NOMO-1 treated with dmso at 0.1 percent for 144 hours (cell line): ENCODE measurements around the gene VWA5B1.

Source experiments
- DNase-seq: peaks from one replicate; lab custom pipeline; 2025; ENCODE audit not compliant: unreplicated experiment; lab: John Stamatoyannopoulos, UW

The VWA5B1 gene

GRCh38 chr1:20320704-20321103 is 30.0 kb downstream of the VWA5B1 start:
- DNase-seq = no peak

GRCh38 chr1:20321573-20321972 is 30.9 kb downstream of the VWA5B1 start:
- no peak for DNase-seq

DNA sequence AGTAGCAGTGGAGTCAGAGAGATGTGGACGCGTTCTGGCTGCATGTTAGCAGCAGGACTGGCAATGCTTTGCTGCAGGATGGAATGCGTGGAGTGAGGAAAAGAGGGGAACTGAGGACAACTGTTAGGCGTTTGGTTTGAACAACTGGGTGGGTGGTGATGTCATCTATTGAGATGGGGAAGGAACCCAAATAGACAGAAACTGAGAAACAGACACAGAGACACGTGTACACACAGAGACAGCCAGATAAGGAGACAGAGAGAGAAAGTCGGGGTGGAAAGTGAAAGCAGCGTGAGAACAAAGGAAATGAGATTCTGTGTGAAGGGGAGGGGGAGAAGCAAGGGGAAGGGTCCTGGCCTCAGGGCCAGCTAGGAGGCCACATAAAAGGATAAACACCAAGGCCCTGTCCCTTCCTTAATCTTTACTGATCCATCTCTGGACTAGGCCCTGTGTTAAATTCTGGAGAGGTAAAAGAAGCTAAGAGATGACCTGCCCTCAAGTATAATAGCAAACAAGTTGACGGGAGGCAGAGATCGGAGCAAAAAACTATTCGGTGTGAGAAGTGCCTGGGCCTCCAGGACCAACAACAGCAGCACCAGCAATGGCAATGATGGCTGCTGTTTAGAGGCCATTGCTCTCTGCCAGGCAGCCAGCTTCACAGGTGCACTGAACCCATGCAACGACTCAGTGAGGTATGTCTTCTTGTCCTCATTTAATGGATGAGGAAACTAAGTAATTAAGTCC is 31.6 kb downstream of the VWA5B1 start:
- DNase-seq = no peak

GRCh38 chr1:20322825-20323612 is 32.3 kb downstream of the VWA5B1 start:
- no peak for DNase-seq

DNA sequence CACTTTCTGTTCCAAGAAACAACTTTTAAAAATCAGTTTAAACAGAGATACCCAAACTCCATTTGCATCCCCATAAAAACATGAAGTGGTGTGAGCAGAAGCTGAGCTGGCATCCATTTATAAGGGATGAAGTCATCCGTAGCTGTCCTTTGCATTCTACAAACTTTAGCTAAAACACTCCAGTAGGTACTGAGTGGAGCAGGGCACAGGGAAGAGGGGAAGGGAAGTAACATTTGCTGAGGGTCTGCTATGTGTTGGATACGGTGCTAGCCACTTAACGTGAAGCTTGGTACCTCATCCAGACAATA is 32.9 kb downstream of the VWA5B1 start:
- DNase-seq = no peak

DNA sequence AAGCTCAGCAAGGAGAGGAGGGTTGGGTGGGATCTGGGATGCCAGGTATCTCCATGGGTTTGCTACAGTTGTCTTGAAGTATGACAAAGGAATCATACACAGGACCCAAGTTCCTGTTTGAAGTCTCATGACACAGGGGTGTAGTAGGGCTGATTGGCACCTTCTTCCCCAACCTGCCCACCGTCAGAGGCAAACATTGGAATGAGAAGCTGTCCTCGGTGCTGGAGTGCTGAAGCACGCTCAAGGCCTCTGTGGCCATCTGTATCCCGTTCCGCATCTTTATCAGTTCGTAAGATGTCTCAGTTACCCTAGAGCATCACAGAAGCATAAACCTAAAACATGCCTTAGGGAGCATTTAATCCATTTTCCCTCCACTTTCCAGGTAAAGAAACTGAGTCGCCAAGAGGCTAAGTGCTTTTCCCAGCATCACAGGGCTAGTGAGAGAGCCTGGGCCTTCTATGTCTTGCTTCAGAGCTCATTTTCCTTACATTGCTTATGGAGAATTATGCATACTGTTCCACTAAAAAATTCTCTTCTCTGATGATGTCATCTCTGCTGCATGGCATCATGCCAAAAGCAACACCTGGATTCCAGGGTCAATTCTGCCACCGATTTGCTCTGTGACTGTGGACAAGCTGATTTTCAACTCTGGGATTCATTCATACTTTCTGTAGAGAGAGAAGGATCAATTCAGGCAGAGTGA is 34.2 kb downstream of the VWA5B1 start:
- no peak for DNase-seq

GRCh38 chr1:20325407-20325843 is 34.8 kb downstream of the VWA5B1 start:
- no peak for DNase-seq

GRCh38 chr1:20325844-20326420 is 35.3 kb downstream of the VWA5B1 start:
- DNase-seq = no peak

DNA sequence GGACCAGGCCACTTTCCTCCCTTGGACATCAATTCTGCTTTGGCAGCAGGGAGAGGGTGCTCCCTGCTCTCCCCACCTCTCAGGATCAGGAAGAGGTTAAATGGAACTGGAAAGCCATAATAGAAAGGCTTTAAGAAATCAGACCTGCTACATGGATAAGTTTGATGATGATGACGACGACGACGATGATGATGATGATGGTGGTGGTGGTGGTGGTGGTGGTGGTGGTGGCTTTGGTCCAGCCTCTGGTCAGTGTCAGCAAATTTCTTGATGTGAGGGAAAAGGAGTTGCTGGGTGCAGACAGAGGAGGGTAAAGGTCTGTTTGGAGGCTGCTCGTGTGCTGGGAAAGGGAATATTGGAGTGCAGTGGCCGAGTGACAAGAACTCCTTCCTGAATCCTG is 36.8 kb downstream of the VWA5B1 start:
- no peak for DNase-seq

GRCh38 chr1:20328201-20328600 is 37.5 kb downstream of the VWA5B1 start:
- no peak for DNase-seq

GRCh38 chr1:20329793-20330542 is 39.3 kb downstream of the VWA5B1 start:
- no peak for DNase-seq

DNA sequence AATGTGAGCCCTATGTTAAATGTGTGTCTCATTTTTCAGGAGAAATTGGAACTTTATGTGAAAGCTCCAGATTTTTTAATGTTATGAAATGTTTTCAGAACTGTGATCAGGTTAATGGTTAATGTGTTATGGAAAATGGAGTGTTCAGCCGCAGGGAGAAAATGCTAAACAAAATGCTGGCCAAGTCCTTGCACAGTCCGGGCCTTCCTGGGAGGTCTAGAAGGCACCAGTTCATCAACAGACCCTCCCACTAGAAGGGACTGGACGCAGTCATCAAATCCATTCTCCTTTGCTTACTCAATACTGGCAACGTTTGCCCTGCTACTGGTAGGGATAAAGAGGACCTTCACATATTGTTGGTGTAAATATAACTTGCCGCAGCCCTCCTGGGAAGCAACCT is 43.4 kb downstream of the VWA5B1 start:
- DNase-seq = no peak

- no peak for DNase-seq
Measured at GRCh38 chr1:20336105-20336605, 45.5 kb downstream of the VWA5B1 start.

- no peak for DNase-seq
Measured at GRCh38 chr1:20337581-20337980, 46.9 kb downstream of the VWA5B1 start.

GRCh38 chr1:20339811-20340457 is 49.3 kb downstream of the VWA5B1 start:
- no peak for DNase-seq

- no peak for DNase-seq
Measured at GRCh38 chr1:20342294-20343148, 51.8 kb downstream of the VWA5B1 start.

- DNase-seq = no peak
Measured at GRCh38 chr1:20343149-20343937, 52.7 kb downstream of the VWA5B1 start.

GRCh38 chr1:20343938-20344302 is 53.2 kb downstream of the VWA5B1 start:
- DNase-seq = no peak

DNA sequence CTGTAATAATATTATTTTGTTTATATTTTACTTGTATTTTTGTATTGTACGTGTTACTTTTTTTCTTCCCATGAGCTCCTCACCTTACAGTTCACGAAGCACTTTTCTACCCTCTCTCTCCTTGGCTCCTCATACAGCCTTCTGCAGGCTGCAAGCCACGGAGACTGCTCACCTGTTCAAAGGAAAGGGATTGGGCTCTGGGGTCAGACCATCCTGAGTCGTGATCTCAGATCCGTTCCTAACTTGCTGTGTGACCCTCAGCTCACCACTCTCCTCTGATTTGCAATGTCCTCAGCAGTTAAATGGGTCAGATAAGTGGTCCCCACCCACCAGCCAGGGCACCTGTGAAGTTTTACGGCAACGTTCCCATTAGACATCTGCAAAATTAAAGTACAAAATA is 54.1 kb downstream of the VWA5B1 start:
- no peak for DNase-seq
